BLaER1 treated with 17β-estradiol and CSF1 and Interleukin-3, amounts not matched to agents 10 nM and 100 nM (cell line): Measurements from ENCODE around the gene KCNK15.

Experiments used
- H3K27ac ChIP-seq, 11 experiments: shearing (Covaris generic); formaldehyde crosslinking; 2 replicates each; pipeline ENCODE4 v1.8.1; 2022
- H3K27me3 ChIP-seq, 11 experiments: shearing (Covaris generic); formaldehyde crosslinking; 2 replicates each; pipeline ENCODE4 v1.8.1; 2022
- H3K36me3 ChIP-seq, 11 experiments: shearing (Covaris generic); formaldehyde crosslinking; 2 replicates each; pipeline ENCODE4 v1.8.1; 2022
- H3K4me1 ChIP-seq, 10 experiments: shearing (Covaris generic); formaldehyde crosslinking; 2 replicates each; pipeline ENCODE4 v1.8.1; 2022
- H3K4me2 ChIP-seq, 11 experiments: shearing (Covaris generic); formaldehyde crosslinking; 2 replicates each; pipeline ENCODE4 v1.8.1; 2022
- H3K4me3 ChIP-seq, 10 experiments: shearing (Covaris generic); formaldehyde crosslinking; 2 replicates each; pipeline ENCODE4 v1.8.1; 2022
- H3K9ac ChIP-seq, 11 experiments: shearing (Covaris generic); formaldehyde crosslinking; 2 replicates each; pipeline ENCODE4 v1.8.1; 2022
- H3K9me3 ChIP-seq, 11 experiments: shearing (Covaris generic); formaldehyde crosslinking; replicated peaks in 1 of 11; 2 replicates each; pipeline ENCODE4 v1.8.1; 2022
- H4K20me1 ChIP-seq, 11 experiments: shearing (Covaris generic); formaldehyde crosslinking; 2 replicates each; pipeline ENCODE4 v1.8.1; 2022
- Cebpa-rat ChIP-seq, 11 experiments: shearing (Covaris generic); IDR thresholded peaks; 2 replicates each; pipeline ENCODE4 v1.8.1; 2022

KCNK15 gene

GRCh38 chr20:44703183-44703925, 42.3 kb upstream of the KCNK15 start:
- H3K9me3 ChIP-seq, result no peaks in the 10 kb centered on the region
- no peaks in the 10 kb centered on the region for H3K36me3 ChIP-seq
- H3K4me2 ChIP-seq, result peak overlapping the region; percentile 80 to 97 (median 89)
- TF ChIP-seq Cebpa-rat (IDR thresholded peaks at IDR 0.05), result no peak
- H4K20me1 ChIP-seq, result no peaks in the 10 kb centered on the region; a peak in 1 of 22 replicates
- peak overlapping the region in 10 of 11 experiments; percentile 3 to 62 (median 34); a peak in 11 of 22 replicates for H3K9ac ChIP-seq
- H3K27me3 ChIP-seq, result peaks cover 0 to 13% (median 0%) of the 10 kb centered on the region in 11 experiments; a peak in 4 of 22 replicates
- H3K27ac ChIP-seq, result peak overlapping the region in 10 of 11 experiments; percentile 26 to 62 (median 45); a peak in 14 of 22 replicates
- peak overlapping the region in 5 of 10 experiments; percentile 8 to 53 (median 23); a peak in 4 of 20 replicates for H3K4me3 ChIP-seq
- peaks cover 40 to 80% (median 57%) of the 10 kb centered on the region in 10 experiments for H3K4me1 ChIP-seq

GRCh38 chr20:44703956-44704488, 41.6 kb upstream of the KCNK15 start:
- H3K4me1 ChIP-seq, result peaks cover 40 to 74% (median 51%) of the 10 kb centered on the region in 10 experiments
- no peaks in the 10 kb centered on the region; a peak in 1 of 22 replicates for H4K20me1 ChIP-seq
- no peak overlapping the region for H3K9ac ChIP-seq
- TF ChIP-seq Cebpa-rat (IDR thresholded peaks at IDR 0.05), result no peak
- H3K4me2 ChIP-seq, result peak overlapping the region; percentile 80 to 97 (median 89)
- no peaks in the 10 kb centered on the region for H3K9me3 ChIP-seq
- H3K4me3 ChIP-seq, result no peak overlapping the region
- no peak overlapping the region for H3K27ac ChIP-seq
- no peaks in the 10 kb centered on the region for H3K36me3 ChIP-seq
- peaks cover 0 to 13% (median 0%) of the 10 kb centered on the region in 11 experiments; a peak in 4 of 22 replicates for H3K27me3 ChIP-seq

DNA sequence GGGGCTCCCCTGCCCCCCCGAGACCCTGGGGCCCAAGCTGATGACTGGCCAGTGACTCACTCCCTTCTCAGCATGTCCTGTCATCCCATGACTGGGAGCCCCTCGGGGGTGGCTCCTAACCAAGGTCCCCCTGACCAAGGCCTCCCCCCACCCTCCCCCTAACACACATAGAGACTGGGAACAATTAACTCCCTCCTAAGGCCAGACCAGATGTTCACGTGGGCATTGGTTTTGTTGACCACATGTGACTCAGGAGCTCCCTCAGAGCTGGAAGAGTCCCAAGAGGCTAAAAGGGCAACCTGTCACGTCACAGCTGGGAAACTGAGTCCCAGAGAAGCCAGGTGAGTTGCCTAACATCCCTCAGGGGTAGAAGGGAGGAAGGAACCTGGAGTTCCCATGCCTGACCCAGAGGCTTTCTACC, 41.1 kb upstream of the KCNK15 start:
- Histone ChIP-seq H3K27ac (no peak overlapping the region), H3K4me3 (no peak overlapping the region), H3K27me3 (peaks cover 0 to 13% (median 0%) of the 10 kb centered on the region in 11 experiments; a peak in 4 of 22 replicates), H3K4me2 (peak overlapping the region; percentile 80 to 97 (median 89); a peak in 19 of 22 replicates), H3K9ac (no peak overlapping the region), H3K9me3 (no peaks in the 10 kb centered on the region), H3K4me1 (peaks cover 40 to 68% (median 50%) of the 10 kb centered on the region in 10 experiments), H3K36me3 (no peaks in the 10 kb centered on the region), H4K20me1 (no peaks in the 10 kb centered on the region; a peak in 1 of 22 replicates)
- no peak for TF ChIP-seq Cebpa-rat (IDR thresholded peaks at IDR 0.05)

GRCh38 chr20:44705364-44706094, 40.1 kb upstream of the KCNK15 start:
- Histone ChIP-seq H3K27me3 (peaks cover 0 to 10% (median 0%) of the 10 kb centered on the region in 11 experiments; a peak in 4 of 22 replicates), H3K4me2 (peak overlapping the region in 4 of 11 experiments; percentile 14 to 94 (median 24); a peak in 2 of 22 replicates), H3K9me3 (no peaks in the 10 kb centered on the region), H4K20me1 (no peaks in the 10 kb centered on the region; a peak in 1 of 22 replicates), H3K4me1 (peaks cover 39 to 59% (median 42%) of the 10 kb centered on the region in 10 experiments), H3K4me3 (no peak overlapping the region), H3K27ac (no peak overlapping the region), H3K36me3 (no peaks in the 10 kb centered on the region), H3K9ac (no peak overlapping the region)
- TF ChIP-seq Cebpa-rat (IDR thresholded peaks at IDR 0.05), result no peak

- Histone ChIP-seq H3K9ac (no peak overlapping the region), H3K27me3 (peaks cover 0 to under 1% (median 0%) of the 10 kb centered on the region in 11 experiments; a peak in 2 of 22 replicates), H3K36me3 (no peaks in the 10 kb centered on the region), H3K4me1 (peaks cover 30 to 53% (median 33%) of the 10 kb centered on the region in 10 experiments), H3K4me3 (no peak overlapping the region), H3K27ac (no peak overlapping the region), H3K4me2 (peak overlapping the region in 4 of 11 experiments; percentile 14 to 36 (median 24); a peak in 2 of 22 replicates), H4K20me1 (no peaks in the 10 kb centered on the region; a peak in 1 of 22 replicates), H3K9me3 (no peaks in the 10 kb centered on the region)
- no peak for TF ChIP-seq Cebpa-rat (IDR thresholded peaks at IDR 0.05)
Observed at GRCh38 chr20:44706301-44707017, 39.2 kb upstream of the KCNK15 start.

DNA sequence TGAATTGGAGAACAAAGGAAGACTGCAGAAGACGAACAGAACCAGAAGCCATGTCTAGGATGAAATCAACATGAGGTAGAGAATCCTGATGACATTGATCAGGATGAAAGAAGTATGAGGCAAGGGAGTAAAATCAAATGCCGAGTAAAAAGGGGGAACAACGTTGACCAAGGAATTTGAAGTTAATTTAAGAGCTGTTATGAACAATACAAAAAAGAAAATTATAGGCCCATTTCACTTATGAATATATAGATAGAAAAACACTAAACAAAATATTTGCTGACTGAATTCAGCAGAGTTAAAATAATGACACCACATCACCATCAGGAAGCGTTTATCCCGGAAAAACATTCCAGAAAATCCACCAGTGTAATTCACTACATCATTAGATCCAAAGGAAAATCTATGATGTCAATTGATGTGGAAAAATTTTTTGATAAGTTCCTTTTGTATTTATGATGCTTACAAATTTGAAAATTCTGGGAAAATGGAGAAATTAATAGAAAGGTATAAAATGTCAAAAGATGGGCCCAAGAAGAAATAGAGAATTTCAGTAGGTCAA, 38.6 kb upstream of the KCNK15 start:
- H3K4me1 ChIP-seq, result peaks cover 24 to 47% (median 27%) of the 10 kb centered on the region in 10 experiments
- H3K4me2 ChIP-seq, result no peak overlapping the region
- no peak overlapping the region for H3K9ac ChIP-seq
- no peak overlapping the region for H3K4me3 ChIP-seq
- no peaks in the 10 kb centered on the region for H3K36me3 ChIP-seq
- no peaks in the 10 kb centered on the region; a peak in 1 of 22 replicates for H3K27me3 ChIP-seq
- H3K27ac ChIP-seq, result no peak overlapping the region
- no peaks in the 10 kb centered on the region for H3K9me3 ChIP-seq
- no peak for TF ChIP-seq Cebpa-rat (IDR thresholded peaks at IDR 0.05)
- no peaks in the 10 kb centered on the region; a peak in 1 of 22 replicates for H4K20me1 ChIP-seq

- Histone ChIP-seq H3K36me3 (no peaks in the 10 kb centered on the region), H3K9ac (no peak overlapping the region), H3K9me3 (no peaks in the 10 kb centered on the region), H3K4me2 (no peak overlapping the region), H3K4me1 (peaks cover 4 to 28% (median 7%) of the 10 kb centered on the region in 10 experiments), H3K4me3 (no peak overlapping the region), H4K20me1 (no peaks in the 10 kb centered on the region; a peak in 2 of 22 replicates), H3K27me3 (no peaks in the 10 kb centered on the region; a peak in 1 of 22 replicates), H3K27ac (no peak overlapping the region)
- no peak for TF ChIP-seq Cebpa-rat (IDR thresholded peaks at IDR 0.05)
Observed at GRCh38 chr20:44709380-44709779, 36.3 kb upstream of the KCNK15 start.

- Histone ChIP-seq H3K4me2 (no peak overlapping the region), H3K36me3 (no peaks in the 10 kb centered on the region), H3K9ac (no peak overlapping the region), H3K27ac (no peak overlapping the region), H3K9me3 (no peaks in the 10 kb centered on the region), H4K20me1 (no peaks in the 10 kb centered on the region; a peak in 2 of 22 replicates), H3K4me3 (no peak overlapping the region), H3K27me3 (no peaks in the 10 kb centered on the region; a peak in 1 of 22 replicates), H3K4me1 (peaks cover 7 to 28% (median 8%) of the 10 kb centered on the region in 10 experiments)
- TF ChIP-seq Cebpa-rat (IDR thresholded peaks at IDR 0.05), result no peak
Observed at GRCh38 chr20:44709797-44710196, 35.9 kb upstream of the KCNK15 start.
